Measurements from ENCODE around the gene HK1. TPM values are rescaled to one million over a fixed set of nuclear protein-coding genes. Genes with fewer than 3 reads are reported as not detected.

HK1 gene
- total and polyA plus RNA-seq, 2 donors (not counting 1 experiment from before 2014, with no cell fraction given): 24.7 to 40.8 TPM

DNA sequence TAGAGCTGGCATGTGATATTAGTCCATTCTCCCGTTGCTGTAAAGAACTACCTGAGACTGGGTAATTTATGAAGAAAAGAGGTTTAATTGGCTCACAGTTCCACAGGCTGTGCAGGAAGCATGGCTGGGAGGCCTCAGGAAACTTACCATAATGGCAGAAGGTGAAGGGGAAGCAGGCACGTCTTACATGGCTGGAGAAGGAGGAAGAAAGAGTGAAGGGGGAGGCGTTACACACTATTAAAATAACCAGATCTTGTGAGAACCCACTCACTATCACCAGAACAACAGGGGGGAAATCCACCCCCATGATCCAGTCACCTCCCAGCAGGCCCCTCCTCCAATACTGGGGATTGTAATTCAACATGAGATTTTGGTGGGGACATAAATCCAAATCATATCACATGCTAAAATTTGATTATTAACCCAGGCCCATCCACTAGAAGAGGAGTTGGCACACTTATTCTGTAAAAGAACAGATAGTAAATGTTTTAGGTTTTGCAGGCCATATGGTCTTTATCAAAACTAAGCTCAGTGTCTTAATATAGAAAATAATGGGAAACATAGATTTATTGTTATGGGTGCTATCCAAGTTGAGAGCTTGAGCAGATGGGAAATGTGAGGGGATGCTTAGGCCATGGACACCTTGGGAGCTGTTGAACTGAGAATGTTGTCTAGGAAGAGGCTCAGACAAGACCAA lies 18.6 kb upstream of the HK1 start:
- no peaks in the 10 kb centered on the region for H3K79me2 ChIP-seq (ENCODE audit: control insufficient read depth, insufficient read depth, low read length)
- Mint-ChIP-seq H3K27ac (no peak overlapping the region), H3K4me3 (no peak overlapping the region), H3K4me1 (peaks cover 3% of the 10 kb centered on the region), H3K9me3 (ENCODE audit: insufficient read depth) (peaks cover 4% of the 10 kb centered on the region), H3K27me3 (no peaks in the 10 kb centered on the region)
- no peak overlapping the region for H2AFZ ChIP-seq (ENCODE audit: insufficient read depth, low read depth, low read length, poor library complexity, severe bottlenecking)
- H3K36me3 ChIP-seq (replicated peaks in 1 of 2; ENCODE audit: control extremely low read depth in 1 of 2, control insufficient read depth in 1 of 2, extremely low read depth in 1 of 2, insufficient read depth in 2 of 2, low read length in 1 of 2): no peaks in the 10 kb centered on the region
- no peak overlapping the region for H3K9ac ChIP-seq (ENCODE audit: low read length)
- H3K27ac ChIP-seq (ENCODE audit: low read length in 2 of 2): no peak overlapping the region
- H3K4me3 ChIP-seq (ENCODE audit: control extremely low read depth in 1 of 5, extremely low read depth in 1 of 5, insufficient read depth in 1 of 5, low read depth in 2 of 5, low read length in 4 of 5): no peak overlapping the region
- CTCF ChIA-PET: no interaction called here
- peaks cover 0 to 7% (median 3%) of the 10 kb centered on the region in 3 donors for H3K9me3 ChIP-seq (ENCODE audit: control extremely low read depth in 1 of 3, control insufficient read depth in 2 of 3, insufficient read depth in 1 of 3, low read length in 2 of 3)
- H3K4me2 ChIP-seq (replicated peaks; ENCODE audit: low read depth, low read length, poor library complexity, severe bottlenecking): no peak overlapping the region
- POLR2A ChIA-PET: no interaction called here
- H3K4me1 ChIP-seq (ENCODE audit: control insufficient read depth in 2 of 2, insufficient read depth in 2 of 2, low read length in 2 of 2): no peaks in the 10 kb centered on the region
- TF ChIP-seq, protein P1, sequence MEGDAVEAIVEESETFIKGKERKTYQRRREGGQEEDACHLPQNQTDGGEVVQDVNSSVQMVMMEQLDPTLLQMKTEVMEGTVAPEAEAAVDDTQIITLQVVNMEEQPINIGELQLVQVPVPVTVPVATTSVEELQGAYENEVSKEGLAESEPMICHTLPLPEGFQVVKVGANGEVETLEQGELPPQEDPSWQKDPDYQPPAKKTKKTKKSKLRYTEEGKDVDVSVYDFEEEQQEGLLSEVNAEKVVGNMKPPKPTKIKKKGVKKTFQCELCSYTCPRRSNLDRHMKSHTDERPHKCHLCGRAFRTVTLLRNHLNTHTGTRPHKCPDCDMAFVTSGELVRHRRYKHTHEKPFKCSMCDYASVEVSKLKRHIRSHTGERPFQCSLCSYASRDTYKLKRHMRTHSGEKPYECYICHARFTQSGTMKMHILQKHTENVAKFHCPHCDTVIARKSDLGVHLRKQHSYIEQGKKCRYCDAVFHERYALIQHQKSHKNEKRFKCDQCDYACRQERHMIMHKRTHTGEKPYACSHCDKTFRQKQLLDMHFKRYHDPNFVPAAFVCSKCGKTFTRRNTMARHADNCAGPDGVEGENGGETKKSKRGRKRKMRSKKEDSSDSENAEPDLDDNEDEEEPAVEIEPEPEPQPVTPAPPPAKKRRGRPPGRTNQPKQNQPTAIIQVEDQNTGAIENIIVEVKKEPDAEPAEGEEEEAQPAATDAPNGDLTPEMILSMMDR (IDR thresholded peaks at IDR 0.05): no peak
- TF ChIP-seq EZH2 (IDR thresholded peaks at IDR 0.05; ENCODE audit: borderline replicate concordance, insufficient read depth, low read depth, low read length, poor library complexity, severe bottlenecking): no peak
- no peaks in the 10 kb centered on the region for H4K20me1 ChIP-seq (ENCODE audit: control insufficient read depth, insufficient read depth, low read length, poor library complexity, severe bottlenecking)
- ATAC-seq (ENCODE audit: low read depth) (no peak), DNase-seq (no peak)
- no peaks in the 10 kb centered on the region for H3K27me3 ChIP-seq (replicated peaks in 1 of 4; ENCODE audit: control extremely low read depth in 1 of 4, control insufficient read depth in 3 of 4, insufficient read depth in 4 of 4, low read length in 3 of 4)
- intact Hi-C loops (cut with micrococcal nuclease): no loop called here
- WGBS (ENCODE audit: insufficient coverage): 100% methylated on average over 1 of the region's 3 CpGs

DNA sequence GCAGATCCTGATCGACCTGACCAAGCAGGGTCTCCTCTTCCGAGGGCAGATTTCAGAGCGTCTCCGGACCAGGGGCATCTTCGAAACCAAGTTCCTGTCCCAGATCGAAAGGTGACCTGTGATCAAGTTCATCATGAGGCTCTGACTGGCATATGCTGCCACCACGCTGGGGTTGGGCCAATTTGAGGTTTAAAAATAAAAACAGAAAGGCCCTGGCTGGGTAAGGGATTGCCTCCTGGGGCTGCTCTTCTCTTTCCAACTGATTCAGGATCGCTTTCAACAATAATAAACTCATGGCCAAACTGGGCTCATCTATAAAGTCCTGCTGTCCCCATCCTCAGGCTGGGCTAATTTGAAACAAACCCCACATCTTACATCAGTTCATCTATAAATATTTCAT lies 17.1 kb upstream of the HK1 start:
- H3K27ac Mint-ChIP-seq: no peak overlapping the region
- intact Hi-C loops (cut with micrococcal nuclease): no loop called here
- TF ChIP-seq, protein P1 (IDR thresholded peaks at IDR 0.05): no peak
- no peak for TF ChIP-seq EZH2 (IDR thresholded peaks at IDR 0.05; ENCODE audit: borderline replicate concordance, insufficient read depth, low read depth, low read length, poor library complexity, severe bottlenecking)
- no peaks in the 10 kb centered on the region for H3K27me3 ChIP-seq (replicated peaks in 1 of 4; ENCODE audit: control extremely low read depth in 1 of 4, control insufficient read depth in 3 of 4, insufficient read depth in 4 of 4, low read length in 3 of 4)
- no peaks in the 10 kb centered on the region for H3K79me2 ChIP-seq (ENCODE audit: control insufficient read depth, insufficient read depth, low read length)
- H3K4me1 Mint-ChIP-seq: peaks cover 3% of the 10 kb centered on the region
- WGBS (ENCODE audit: insufficient coverage): 100% methylated on average over 6 of the region's 8 CpGs
- H3K4me1 ChIP-seq (ENCODE audit: control insufficient read depth in 2 of 2, insufficient read depth in 2 of 2, low read length in 2 of 2): no peaks in the 10 kb centered on the region
- H3K4me3 Mint-ChIP-seq: no peak overlapping the region
- no peaks in the 10 kb centered on the region for H4K20me1 ChIP-seq (ENCODE audit: control insufficient read depth, insufficient read depth, low read length, poor library complexity, severe bottlenecking)
- peaks cover 4% of the 10 kb centered on the region for H3K27me3 Mint-ChIP-seq
- H3K9ac ChIP-seq (ENCODE audit: low read length): no peak overlapping the region
- ChIA-PET CTCF (no interaction called here), POLR2A (no interaction called here)
- H3K36me3 ChIP-seq (replicated peaks in 1 of 2; ENCODE audit: control extremely low read depth in 1 of 2, control insufficient read depth in 1 of 2, extremely low read depth in 1 of 2, insufficient read depth in 2 of 2, low read length in 1 of 2): no peaks in the 10 kb centered on the region
- H3K27ac ChIP-seq (ENCODE audit: low read length in 2 of 2): no peak overlapping the region
- no peak overlapping the region for H2AFZ ChIP-seq (ENCODE audit: insufficient read depth, low read depth, low read length, poor library complexity, severe bottlenecking)
- peaks cover 4% of the 10 kb centered on the region for H3K9me3 Mint-ChIP-seq (ENCODE audit: insufficient read depth)
- ATAC-seq (ENCODE audit: low read depth) (no peak), DNase-seq (no peak)
- H3K4me2 ChIP-seq (replicated peaks; ENCODE audit: low read depth, low read length, poor library complexity, severe bottlenecking): no peak overlapping the region
- peaks cover 0 to 7% (median 3%) of the 10 kb centered on the region in 3 donors for H3K9me3 ChIP-seq (ENCODE audit: control extremely low read depth in 1 of 3, control insufficient read depth in 2 of 3, insufficient read depth in 1 of 3, low read length in 2 of 3)
- no peak overlapping the region for H3K4me3 ChIP-seq (ENCODE audit: control extremely low read depth in 1 of 5, extremely low read depth in 1 of 5, insufficient read depth in 1 of 5, low read depth in 2 of 5, low read length in 4 of 5)
